H1 (cell line): ENCODE data around the gene PRXL2A. TPM values are rescaled to one million over a fixed set of nuclear protein-coding genes. Genes with fewer than 3 reads are reported as not detected.
A peak's percentile ranks its signal among the peaks of the same experiment; 100 is the strongest.

Source experiments
- CTCF ChIA-PET: fragments of 300-600 bp; sonication (Branson Sonifier 250); formaldehyde crosslinking; loops from one replicate; lab custom pipeline; 2021; ENCODE audit not compliant: partially characterized antibody; lab: Charles Lee
- POLR2A ChIA-PET: fragments of 300-600 bp; sonication (Branson Sonifier 250); formaldehyde crosslinking; loops from one replicate; lab custom pipeline; 2021; ENCODE audit warnings: inconsistent platforms; ENCODE audit not compliant: partially characterized antibody; lab: Charles Lee
- DNase-seq, 2 experiments: peaks; one replicate each; pipeline versions ENCODE4 v3.0.0 to v3.0.0-alpha.2; 2010 to 2022; ENCODE audit warnings: low spot score in 2 of 2, low read depth in 1 of 2, mixed read lengths in 1 of 2
- FAIRE-seq: peaks from 2 replicates; lab custom pipeline; 2011; peaks lifted over from hg19 to GRCh38; lab: Jason Lieb, UNC
- H2AFZ ChIP-seq: 2 replicates; pipeline ENCODE4 v1.8.1; 2012; ENCODE audit warnings: low read length, inconsistent platforms
- H2AK5ac ChIP-seq: 2 replicates; pipeline ENCODE4 v1.6.1; 2013; ENCODE audit warnings: low read depth, low read length
- H2BK120ac ChIP-seq: replicated peaks from 2 replicates; pipeline ENCODE3; 2013; ENCODE audit warnings: low read depth, low read length, inconsistent platforms
- H2BK12ac ChIP-seq: 2 replicates; pipeline ENCODE4 v1.6.1; 2013; ENCODE audit warnings: low read depth, low read length
- H2BK15ac ChIP-seq: 2 replicates; pipeline ENCODE4 v1.6.1; 2013; ENCODE audit warnings: low read length
- H2BK20ac ChIP-seq: 2 replicates; pipeline ENCODE4 v1.6.1; 2013; ENCODE audit warnings: low read length
- H2BK5ac ChIP-seq: 2 replicates; pipeline ENCODE4 v1.6.1; 2013; ENCODE audit warnings: low read depth, low read length
- H3K14ac ChIP-seq: 2 replicates; pipeline ENCODE4 v1.6.1; 2013; ENCODE audit warnings: inconsistent platforms; ENCODE audit not compliant: insufficient read length
- H3K18ac ChIP-seq: 2 replicates; pipeline ENCODE4 v1.6.1; 2013; ENCODE audit warnings: low read length; ENCODE audit errors: extremely low read depth
- H3K23ac ChIP-seq: 2 replicates; pipeline ENCODE4 v1.6.1; 2013; ENCODE audit warnings: inconsistent platforms; ENCODE audit not compliant: insufficient read length
- H3K23me2 ChIP-seq: 2 replicates; pipeline ENCODE4 v1.6.1; 2013; ENCODE audit warnings: low read depth, low read length
- H3K27ac ChIP-seq: 2 replicates; pipeline ENCODE4 v1.6.1; 2011; ENCODE audit warnings: low read depth, low read length, inconsistent platforms
- H3K27me3 ChIP-seq, 4 experiments: replicated peaks in 1 of 4; 1 replicate in 1 of 4; 2 replicates in 3 of 4; pipeline versions ENCODE4 v1.6.1 to v1.8.1; 2011 to 2013; ENCODE audit warnings: low read length in 3 of 4, mild to moderate bottlenecking in 3 of 4, inconsistent platforms in 2 of 4, mixed read lengths in 2 of 4, moderate library complexity in 1 of 4; ENCODE audit not compliant: control insufficient read depth in 3 of 4, insufficient read depth in 3 of 4; ENCODE audit errors: extremely low read depth in 1 of 4
- H3K36me3 ChIP-seq, 4 experiments: 2 replicates each; pipeline versions ENCODE4 v1.6.1 to v1.8.1; 2011 to 2013; ENCODE audit warnings: mild to moderate bottlenecking in 4 of 4, low read length in 3 of 4, moderate library complexity in 2 of 4, control low read depth in 1 of 4, inconsistent platforms in 1 of 4; ENCODE audit not compliant: insufficient read depth in 4 of 4, control insufficient read depth in 2 of 4
- H3K4ac ChIP-seq: replicated peaks from 2 replicates; pipeline ENCODE3; 2013; ENCODE audit warnings: low read length, low read depth, mixed read lengths, inconsistent platforms; ENCODE audit not compliant: insufficient read length
- H3K4me1 ChIP-seq, 4 experiments: replicated peaks in 1 of 4; 1 replicate in 1 of 4; 2 replicates in 3 of 4; pipeline versions ENCODE4 v1.6.1 to v1.8.1; 2011 to 2013; ENCODE audit warnings: low read length in 3 of 4, inconsistent platforms in 2 of 4, mixed read lengths in 1 of 4; ENCODE audit not compliant: insufficient read depth in 4 of 4, control insufficient read depth in 3 of 4
- H3K4me2 ChIP-seq, 2 experiments: 2 replicates each; pipeline versions ENCODE4 v1.6.1 to v1.8.1; 2011 to 2013; ENCODE audit warnings: low read depth in 2 of 2, low read length in 2 of 2, control low read depth in 1 of 2, inconsistent platforms in 1 of 2, mild to moderate bottlenecking in 1 of 2; ENCODE audit not compliant: insufficient read depth in 1 of 2
- H3K4me3 ChIP-seq, 4 experiments: fragments of 200-600, 300-600 bp in 1 of 4; sonication (generic), shearing (Covaris generic), sonication (Bioruptor Twin) in 1 of 4; 2 replicates each; pipeline versions ENCODE4 v1.5.1 to v1.8.1; 2011 to 2016; ENCODE audit warnings: low read length in 4 of 4, low read depth in 3 of 4, control low read depth in 2 of 4, inconsistent platforms in 2 of 4, mild to moderate bottlenecking in 2 of 4, mixed read lengths in 1 of 4, moderate library complexity in 1 of 4; ENCODE audit not compliant: insufficient read depth in 2 of 4; ENCODE audit errors: extremely low read depth in 1 of 4
- H3K56ac ChIP-seq: replicated peaks from 2 replicates; pipeline ENCODE3; 2013; ENCODE audit warnings: low read depth, mild to moderate bottlenecking, mixed read lengths, low read length, inconsistent platforms; ENCODE audit not compliant: insufficient read length
- H3K79me1 ChIP-seq: 2 replicates; pipeline ENCODE4 v1.6.1; 2013; ENCODE audit warnings: low read depth, low read length, control low read depth
- H3K79me2 ChIP-seq, 2 experiments: 2 replicates each; pipeline versions ENCODE4 v1.6.1 to v1.8.1; 2012 to 2013; ENCODE audit warnings: low read length in 2 of 2, mild to moderate bottlenecking in 2 of 2, inconsistent platforms in 1 of 2; ENCODE audit not compliant: insufficient read depth in 2 of 2, control insufficient read depth in 1 of 2
- H3K9ac ChIP-seq, 4 experiments: replicated peaks in 1 of 4; 1 replicate in 1 of 4; 2 replicates in 3 of 4; pipeline versions ENCODE4 v1.6.1 to v1.8.1; 2011 to 2013; ENCODE audit warnings: low read depth in 3 of 4, low read length in 3 of 4, control low read depth in 2 of 4, mild to moderate bottlenecking in 2 of 4, moderate library complexity in 2 of 4, inconsistent platforms in 1 of 4; ENCODE audit errors: extremely low read depth in 1 of 4
- H3K9me3 ChIP-seq, 2 experiments: 2 replicates each; pipeline versions ENCODE4 v1.6.1 to v1.8.1; 2012 to 2013; ENCODE audit warnings: mild to moderate bottlenecking in 2 of 2, moderate library complexity in 2 of 2, control low read depth in 1 of 2, inconsistent platforms in 1 of 2, low read depth in 1 of 2, low read length in 1 of 2, mixed read lengths in 1 of 2; ENCODE audit not compliant: insufficient read depth in 2 of 2
- H4K20me1 ChIP-seq, 2 experiments: replicated peaks in 1 of 2; 2 replicates each; pipeline versions ENCODE3 to v1.8.1; 2011 to 2013; ENCODE audit warnings: inconsistent platforms in 2 of 2, low read length in 2 of 2, mild to moderate bottlenecking in 1 of 2; ENCODE audit not compliant: insufficient read depth in 2 of 2, control insufficient read depth in 1 of 2
- H4K5ac ChIP-seq: 2 replicates; pipeline ENCODE4 v1.6.1; 2013; ENCODE audit warnings: low read length, low read depth, mixed read lengths, inconsistent platforms; ENCODE audit not compliant: insufficient read length
- H4K8ac ChIP-seq: 2 replicates; pipeline ENCODE4 v1.8.0; 2013; ENCODE audit warnings: mild to moderate bottlenecking, moderate library complexity, low read length, inconsistent platforms; ENCODE audit not compliant: insufficient read depth; ENCODE audit errors: extremely low read depth
- H4K91ac ChIP-seq: replicated peaks from 2 replicates; pipeline ENCODE3; 2013; ENCODE audit warnings: low read length, mixed read lengths, inconsistent platforms; ENCODE audit not compliant: insufficient read length
- E2F6 ChIP-seq: IDR thresholded peaks from 2 replicates; pipeline ENCODE4 v1.6.1; 2012; ENCODE audit warnings: inconsistent platforms
- EZH2 ChIP-seq: fragments of 200-600 bp; sonication (generic); IDR thresholded peaks from 2 replicates; pipeline ENCODE4 v1.7.1; 2012; ENCODE audit warnings: low read depth, mild to moderate bottlenecking, moderate library complexity, low read length, inconsistent platforms; ENCODE audit not compliant: severe bottlenecking
- JUN ChIP-seq: IDR thresholded peaks from 2 replicates; pipeline ENCODE4 v1.6.1; 2011; ENCODE audit warnings: low read depth, mild to moderate bottlenecking, improper control_type of control experiment, low read length
- JUND ChIP-seq: IDR thresholded peaks from 2 replicates; pipeline ENCODE4 v1.6.1; 2011; ENCODE audit warnings: mild to moderate bottlenecking, improper control_type of control experiment, low read length
- POLR2AphosphoS5 ChIP-seq: IDR thresholded peaks from 2 replicates; pipeline ENCODE4 v1.6.1; 2011; ENCODE audit warnings: low read depth, low read length
- SAP30 ChIP-seq: fragments of 300-600 bp; sonication (generic); IDR thresholded peaks from 2 replicates; pipeline ENCODE4 v1.7.1; 2012; ENCODE audit warnings: low read length, moderate library complexity, mild to moderate bottlenecking, inconsistent platforms; ENCODE audit not compliant: insufficient read depth, insufficient replicate concordance
- SP2 ChIP-seq: IDR thresholded peaks from 2 replicates; pipeline ENCODE4 v1.6.1; 2012; ENCODE audit warnings: mild to moderate bottlenecking, low read length, inconsistent platforms
- WGBS, 2 experiments: shearing (Covaris generic) in 1 of 2; methylation state at CpG; one replicate each; pipeline versions ENCODE4 v1.1.6 to v1.1.7; 2013 to 2015; ENCODE audit warnings: low lambda C conversion rate in 2 of 2, mixed read lengths in 2 of 2, inconsistent platforms in 1 of 2, low coverage in 1 of 2, missing lambda C conversion rate in 1 of 2; ENCODE audit not compliant: insufficient replicate concordance in 2 of 2, insufficient coverage in 1 of 2, insufficient read length in 1 of 2; ENCODE audit errors: extremely low coverage in 1 of 2, missing lambda C conversion rate in 1 of 2; 5-methylcytosine and 5-hydroxymethylcytosine counted together
- polyA plus RNA-seq, 7 experiments: library from polyadenylated mRNA; depleted of rRNA in 3 of 7; stranded (reverse) in 5 of 7; unstranded in 2 of 7; fragments of >200 nt in 5 of 7; fragments of 200-250 nt in 2 of 7; gene quantifications; 1 replicate in 5 of 7; 2 replicates in 1 of 7; 4 replicates in 1 of 7; pipeline versions ENCODE4 v1.2.1 to v1.2.3, GENCODE V29; 2011 to 2013; ENCODE audit warnings: missing spikeins in 2 of 7, mixed read lengths in 2 of 7
- total RNA-seq: library from RNA; stranded (reverse); fragmentation: NEBNext Ultra II Directional; extraction: Animal tissue kit (Norgen Biotek cat#: 25700); gene quantifications from 2 replicates; pipeline ENCODE4 v1.2.1, GENCODE V29; 2021

Gene PRXL2A
- total and polyA plus RNA-seq, 2 of the 8 experiments (the other 6 are each of a cell fraction or from before 2014, with no cell fraction given): 13.4 to 58.3 TPM

DNA sequence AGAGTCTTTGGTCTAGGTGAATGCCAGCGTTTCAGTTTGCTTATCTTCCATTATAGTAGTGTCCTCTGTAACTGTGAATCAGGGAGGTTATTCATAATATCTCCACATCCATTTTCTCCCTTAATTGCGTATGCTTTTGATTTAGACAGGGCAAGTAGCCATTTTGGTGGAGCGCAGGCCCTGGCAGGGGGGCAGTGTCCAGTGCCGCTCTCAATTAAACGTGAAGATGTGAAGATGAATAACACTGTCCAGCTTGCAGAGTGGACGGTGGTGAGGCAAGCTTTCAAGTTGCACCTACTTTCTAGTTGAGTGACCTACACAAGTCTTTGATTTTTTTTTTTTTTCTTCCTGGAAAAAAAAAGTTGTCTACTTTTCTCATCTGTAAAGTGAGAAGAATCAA is 50.3 kb downstream of the PRXL2A start:
- no peak for TF ChIP-seq SAP30
- no peak for TF ChIP-seq JUN
- TF ChIP-seq E2F6: no peak
- TF ChIP-seq POLR2AphosphoS5: no peak
- no peak for TF ChIP-seq EZH2
- no peak for TF ChIP-seq JUND
- no peak for TF ChIP-seq SP2
- peaks cover 37 to 57% (median 50%) of the 10 kb centered on the region in 4 experiments for H3K4me1 ChIP-seq
- H3K4me3 ChIP-seq: no peak overlapping the region
- no peak overlapping the region for H2AK5ac ChIP-seq
- H2BK120ac ChIP-seq: no peak overlapping the region
- ChIA-PET POLR2A (interaction anchor here (2.1 kb wide), 1 partner anchor 9 kb away, joined by 5 read pairs; no protein-coding TSS in a partner anchor), CTCF (interaction anchor here (0.6 to 38.4 kb wide), 9 partner anchors 7 to 204 kb away, joined by 3 to 1263 read pairs (median 9); partner anchors contain the start of gene TSPAN14)
- H3K9ac ChIP-seq: no peak overlapping the region
- FAIRE-seq (no peak), DNase-seq (no peak)
- no peak overlapping the region for H2BK20ac ChIP-seq
- no peak overlapping the region for H4K8ac ChIP-seq
- H3K56ac ChIP-seq: no peak overlapping the region
- no peak overlapping the region for H3K27ac ChIP-seq
- no peaks in the 10 kb centered on the region for H3K36me3 ChIP-seq
- H3K23me2 ChIP-seq: peaks cover 9% of the 10 kb centered on the region; the same call in 1 of the 2 replicates
- H3K4me2 ChIP-seq: no peak overlapping the region
- peak overlapping the region; percentile 44; the same call in 1 of the 2 replicates for H2BK5ac ChIP-seq
- H3K23ac ChIP-seq: no peak overlapping the region
- H2BK12ac ChIP-seq: no peak overlapping the region
- no peak overlapping the region for H4K5ac ChIP-seq
- peaks cover 21 to 43% of the 10 kb centered on the region in 2 experiments for H4K20me1 ChIP-seq
- H3K9me3 ChIP-seq: no peaks in the 10 kb centered on the region
- H4K91ac ChIP-seq: no peak overlapping the region
- no peak overlapping the region for H2BK15ac ChIP-seq
- no peak overlapping the region for H3K18ac ChIP-seq
- no peak overlapping the region for H2AFZ ChIP-seq
- no peak overlapping the region for H3K4ac ChIP-seq
- H3K79me1 ChIP-seq: peaks cover 23% of the 10 kb centered on the region
- peaks cover 16 to 84% of the 10 kb centered on the region in 2 experiments for H3K79me2 ChIP-seq
- WGBS, 2 experiments: 87% methylated on average over 6 of the region's 6 CpGs; no CpG with 5 or more reads in 1 of the 2 experiments
- H3K27me3 ChIP-seq: no peaks in the 10 kb centered on the region; a peak in 1 of 7 replicates
- H3K14ac ChIP-seq: no peak overlapping the region
